SK-N-MC (cell line): ENCODE results near the gene HOXA9.
A peak's percentile ranks its signal among the peaks of the same experiment; 100 is the strongest.

Experiments
- DNase-seq: peaks from one replicate; pipeline ENCODE4 v3.0.0-alpha.2; 2011; ENCODE audit warnings: low read depth, low spot score
- H3K27ac ChIP-seq: fragments of 200-600 bp; sonication (generic); 2 replicates; pipeline ENCODE4 v1.5.1; 2016; ENCODE audit warnings: mixed run types
- H3K36me3 ChIP-seq: fragments of 200-600 bp; sonication (generic); 2 replicates; pipeline ENCODE4 v1.6.1; 2017; ENCODE audit warnings: antibody characterized with exemption, low read length, mixed read lengths; ENCODE audit not compliant: insufficient read depth
- H3K4me3 ChIP-seq: fragments of 200-600 bp; sonication (generic); 2 replicates; pipeline ENCODE4 v1.5.1; 2016
- H3K9ac ChIP-seq: fragments of 200-600 bp; sonication (generic); 2 replicates; pipeline ENCODE4 v1.8.0; 2017; ENCODE audit warnings: mixed run types, mixed read lengths; ENCODE audit not compliant: insufficient read length
- H3K9me3 ChIP-seq: fragments of 200-600 bp; sonication (generic); 2 replicates; pipeline ENCODE4 v1.6.1; 2017; ENCODE audit warnings: low read depth, mild to moderate bottlenecking, antibody characterized with exemption, low read length, moderate library complexity, mixed read lengths
- EZH2 ChIP-seq: fragments of 200-600 bp; sonication (generic); IDR thresholded peaks from one replicate; pipeline ENCODE4 v1.6.1; 2017; ENCODE audit warnings: antibody characterized with exemption
- FOXP2 ChIP-seq: optimal IDR thresholded peaks from 2 replicates; pipeline ENCODE3; 2011; ENCODE audit warnings: mild to moderate bottlenecking, moderate library complexity; ENCODE audit not compliant: insufficient read depth; ENCODE audit errors: extremely low read length, control extremely low read depth
- POLR2AphosphoS5 ChIP-seq: IDR thresholded peaks from 2 replicates; pipeline ENCODE4 v1.6.1; 2012; ENCODE audit warnings: mild to moderate bottlenecking, low read depth, low read length, borderline replicate concordance

The HOXA9 gene

GRCh38 chr7:27180431-27181420, 15.4 kb upstream of the HOXA9 start:
- no peak for DNase-seq
- TF ChIP-seq POLR2AphosphoS5 (no peak), FOXP2 (no peak), EZH2 (no peak)
- Histone ChIP-seq H3K36me3 (no peaks in the 10 kb centered on the region), H3K4me3 (no peak overlapping the region), H3K9ac (no peak overlapping the region), H3K9me3 (no peaks in the 10 kb centered on the region), H3K27ac (no peak overlapping the region)

DNA sequence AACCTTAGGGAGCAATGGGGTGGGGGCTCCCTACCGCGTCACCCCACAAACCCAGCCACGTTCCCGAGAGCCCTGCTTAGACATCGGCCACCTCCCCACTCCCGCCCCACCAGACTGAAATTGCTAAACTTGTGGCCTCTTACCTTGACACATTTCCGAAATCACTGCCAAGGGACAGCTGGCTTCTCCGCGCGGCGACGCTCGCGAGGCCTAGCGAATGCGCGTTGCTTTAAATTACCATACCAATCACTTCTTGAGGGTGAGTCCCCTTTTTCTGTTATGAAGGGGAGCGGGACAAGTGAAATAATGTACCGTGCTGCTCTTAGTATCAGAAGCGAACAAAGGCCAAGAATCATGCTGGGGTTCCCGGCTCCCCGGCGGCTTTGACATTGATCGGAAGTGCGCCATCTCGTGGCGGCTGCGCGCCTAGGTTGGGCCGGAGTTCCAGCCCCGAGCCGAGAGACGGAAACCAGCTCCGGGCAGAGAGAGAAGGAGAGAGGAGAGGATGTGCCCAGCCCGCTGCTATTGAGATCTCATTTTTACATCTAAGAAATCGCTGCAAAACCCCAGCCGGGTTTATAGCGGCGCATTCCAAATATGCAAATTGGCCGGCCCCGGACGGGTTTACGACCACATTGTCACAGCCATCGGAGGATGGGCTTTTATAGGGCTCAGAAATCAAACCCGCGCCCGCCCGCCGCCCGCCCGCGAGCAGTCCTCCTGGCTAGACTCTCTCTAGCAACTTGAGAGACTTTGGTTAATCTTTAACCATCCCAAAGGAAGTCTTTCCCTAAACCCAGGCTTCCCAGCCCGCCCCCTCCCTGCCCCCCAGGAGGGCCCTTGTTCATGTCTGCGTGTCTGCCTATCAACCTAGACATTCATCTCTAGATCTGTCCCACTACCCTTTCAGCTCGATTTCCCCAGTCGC, 14.4 kb upstream of the HOXA9 start:
- Histone ChIP-seq H3K9ac (peak overlapping the region; percentile 50), H3K36me3 (no peaks in the 10 kb centered on the region), H3K4me3 (peak overlapping the region; percentile 66), H3K9me3 (no peaks in the 10 kb centered on the region), H3K27ac (no peak overlapping the region)
- no peak for DNase-seq
- TF ChIP-seq FOXP2: no peak
- TF ChIP-seq POLR2AphosphoS5: no peak
- no peak for TF ChIP-seq EZH2

- Histone ChIP-seq H3K4me3 (peak overlapping the region; percentile 66; the same call in 1 of the 2 replicates), H3K27ac (no peak overlapping the region), H3K36me3 (no peaks in the 10 kb centered on the region), H3K9me3 (no peaks in the 10 kb centered on the region), H3K9ac (no peak overlapping the region)
- TF ChIP-seq EZH2 (no peak), POLR2AphosphoS5 (no peak), FOXP2 (no peak)
- no peak for DNase-seq
Observed at GRCh38 chr7:27179030-27179429, 13.7 kb upstream of the HOXA9 start.

GRCh38 chr7:27178366-27178765, 13.0 kb upstream of the HOXA9 start:
- Histone ChIP-seq H3K27ac (no peak overlapping the region), H3K4me3 (no peak overlapping the region), H3K36me3 (no peaks in the 10 kb centered on the region), H3K9ac (no peak overlapping the region), H3K9me3 (no peaks in the 10 kb centered on the region)
- no peak for DNase-seq
- TF ChIP-seq POLR2AphosphoS5 (no peak), FOXP2 (no peak), EZH2 (no peak)

GRCh38 chr7:27177795-27178320, 12.5 kb upstream of the HOXA9 start:
- TF ChIP-seq EZH2 (no peak), POLR2AphosphoS5 (no peak), FOXP2 (no peak)
- Histone ChIP-seq H3K36me3 (no peaks in the 10 kb centered on the region), H3K9me3 (no peaks in the 10 kb centered on the region), H3K4me3 (no peak overlapping the region), H3K9ac (no peak overlapping the region), H3K27ac (no peak overlapping the region)
- no peak for DNase-seq

DNA sequence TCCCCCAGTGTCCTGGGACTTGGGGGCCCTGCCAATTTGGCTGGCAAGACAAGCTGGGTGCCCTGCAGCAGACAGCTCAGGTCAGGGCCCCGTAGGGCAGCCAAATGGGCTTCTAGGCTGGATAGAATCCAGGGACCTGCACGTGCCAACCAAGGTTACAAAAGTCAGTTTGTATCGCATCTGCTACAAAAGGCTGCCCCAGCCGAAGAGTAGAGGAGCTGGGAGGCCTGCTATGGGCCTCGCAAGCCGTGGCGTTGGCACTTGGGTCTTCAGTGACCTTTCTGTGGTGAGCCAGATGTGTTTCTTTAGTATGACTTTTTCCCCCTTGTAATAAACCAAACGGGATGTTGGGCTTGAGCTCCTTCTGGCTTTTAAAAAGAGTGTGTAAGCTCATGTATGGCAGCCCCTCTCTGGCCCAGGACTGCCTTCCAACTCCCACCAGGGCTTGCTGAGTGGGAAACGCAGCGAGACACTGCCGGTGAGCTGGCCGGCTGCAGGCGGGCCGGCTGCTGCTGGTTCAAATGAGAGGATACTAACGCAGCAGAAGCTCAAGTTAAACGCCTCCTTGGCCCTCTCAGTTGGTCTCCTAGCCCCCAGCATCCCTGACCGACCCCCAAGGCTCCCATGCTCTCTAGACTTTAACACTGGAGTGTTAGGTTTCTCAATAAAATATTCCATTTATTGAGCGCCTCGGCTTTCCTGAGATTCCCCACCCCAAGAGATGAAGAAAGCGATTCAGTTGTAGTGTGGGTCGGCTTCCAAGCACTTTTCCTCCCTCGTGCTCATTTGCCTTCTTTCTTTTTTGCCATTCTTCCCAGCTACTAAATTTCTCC, 11.8 kb upstream of the HOXA9 start:
- no peak overlapping the region for H3K27ac ChIP-seq
- no peak overlapping the region for H3K4me3 ChIP-seq
- no peak overlapping the region for H3K9ac ChIP-seq
- DNase-seq: no peak
- no peaks in the 10 kb centered on the region for H3K36me3 ChIP-seq
- TF ChIP-seq FOXP2: no peak
- TF ChIP-seq POLR2AphosphoS5: no peak
- TF ChIP-seq EZH2: no peak
- H3K9me3 ChIP-seq: no peaks in the 10 kb centered on the region

DNA sequence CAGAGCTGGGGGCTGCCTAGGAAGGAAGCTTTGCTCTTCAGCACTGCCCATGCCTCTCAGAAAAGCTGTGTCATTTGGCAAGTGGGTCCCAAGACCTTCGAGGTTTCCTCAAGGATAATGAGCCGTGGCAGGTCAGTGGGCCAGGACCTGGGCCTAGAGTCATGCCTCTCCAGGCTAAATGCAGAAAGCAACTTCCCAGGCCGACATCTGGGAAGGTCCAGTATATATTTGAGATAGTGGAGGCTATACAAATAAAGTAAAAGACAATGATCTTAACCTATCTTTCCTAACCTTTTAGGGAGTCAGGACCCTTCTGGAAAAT, 11.1 kb upstream of the HOXA9 start:
- Histone ChIP-seq H3K9me3 (no peaks in the 10 kb centered on the region), H3K4me3 (no peak overlapping the region), H3K9ac (no peak overlapping the region), H3K27ac (no peak overlapping the region), H3K36me3 (no peaks in the 10 kb centered on the region)
- no peak for TF ChIP-seq POLR2AphosphoS5
- no peak for DNase-seq
